ENCODE measurements around the gene GSTK1.
A peak's percentile ranks its signal among the peaks of the same experiment; 100 is the strongest.

The GSTK1 gene

GRCh38 chr7:143265017-143265693, 1.9 kb downstream of the GSTK1 start:
- TF ChIP-seq CTCF (IDR thresholded peaks at IDR 0.05; ENCODE audit: insufficient read depth, low read depth, low read length, missing control alignments): no peak
- H3K4me3 ChIP-seq (ENCODE audit: low read length): no peak overlapping the region
- DNase-seq (ENCODE audit: low read depth): no peak

GRCh38 chr7:143269251-143269650, 6.0 kb downstream of the GSTK1 start:
- DNase-seq (ENCODE audit: low read depth): no peak
- TF ChIP-seq CTCF (IDR thresholded peaks at IDR 0.05; ENCODE audit: insufficient read depth, low read depth, low read length, missing control alignments): no peak
- H3K4me3 ChIP-seq (ENCODE audit: low read length): no peak overlapping the region

- H3K4me3 ChIP-seq (ENCODE audit: low read length): no peak overlapping the region
- TF ChIP-seq CTCF (IDR thresholded peaks at IDR 0.05; ENCODE audit: insufficient read depth, low read depth, low read length, missing control alignments): no peak
Observed at GRCh38 chr7:143271240-143271639, 8.0 kb downstream of the GSTK1 start.

GRCh38 chr7:143272871-143273270, 9.6 kb downstream of the GSTK1 start:
- no peak for DNase-seq (ENCODE audit: low read depth)
- TF ChIP-seq CTCF (IDR thresholded peaks at IDR 0.05; ENCODE audit: insufficient read depth, low read depth, low read length, missing control alignments): no peak
- H3K4me3 ChIP-seq (ENCODE audit: low read length): no peak overlapping the region

More at GRCh38 chr7:143271240-143271639, 8.0 kb downstream of the GSTK1 start:
- no peak for DNase-seq (ENCODE audit: low read depth)

GRCh38 chr7:143279186-143280098, 16.2 kb downstream of the GSTK1 start:
- TF ChIP-seq CTCF (IDR thresholded peaks at IDR 0.05; ENCODE audit: insufficient read depth, low read depth, low read length, missing control alignments): no peak
- peak; percentile 53 for DNase-seq (ENCODE audit: low read depth)
- no peak overlapping the region for H3K4me3 ChIP-seq (ENCODE audit: low read length)

GRCh38 chr7:143280160-143280559, 16.9 kb downstream of the GSTK1 start:
- TF ChIP-seq CTCF (IDR thresholded peaks at IDR 0.05; ENCODE audit: insufficient read depth, low read depth, low read length, missing control alignments): no peak
- no peak overlapping the region for H3K4me3 ChIP-seq (ENCODE audit: low read length)
- no peak for DNase-seq (ENCODE audit: low read depth)
